Activated T-cell treated with anti-CD3 and anti-CD28 coated beads, Interleukin-2, amount 50 U/mL, for 4 hours (primary cell): ENCODE measurements around the gene NRG3. TPM values are rescaled to one million over a fixed set of nuclear protein-coding genes. Genes with fewer than 3 reads are reported as not detected.

Experiments used
- ATAC-seq, 2 donors: fragments of 200-7000 bp; cut with Tn5 transposase; one replicate each; pipeline ENCODE4 v1.10.0; 2021
- DNase-seq: peaks from one replicate; pipeline ENCODE4 v3.0.0-alpha.2; 2020
- H3K27me3 Mint-ChIP-seq: one replicate; pipeline ENCODE4 v1.8.0; 2021; ENCODE audit warnings: low read depth, mixed read lengths
- H3K36me3 Mint-ChIP-seq: one replicate; pipeline ENCODE4 v1.8.0; 2022; ENCODE audit warnings: mixed read lengths; ENCODE audit not compliant: insufficient read depth
- H3K4me1 Mint-ChIP-seq: one replicate; pipeline ENCODE4 v1.8.0; 2021; ENCODE audit warnings: low read depth, mixed read lengths
- H3K4me3 Mint-ChIP-seq: one replicate; pipeline ENCODE4 v1.8.0; 2021; ENCODE audit warnings: mild to moderate bottlenecking, moderate library complexity, mixed read lengths
- H3K9me3 Mint-ChIP-seq: one replicate; pipeline ENCODE4 v1.8.0; 2021; ENCODE audit warnings: mixed read lengths
- total RNA-seq, 3 donors: library from RNA; stranded (reverse); gene quantifications; one replicate each; pipeline ENCODE4 v1.2.1, GENCODE V29; 2021

Gene NRG3
- total RNA-seq, 3 donors from 2014 or later: not detected

GRCh38 chr10:82558014-82558607 is 683.1 kb downstream of the NRG3 start:
- H3K9me3 Mint-ChIP-seq: peaks cover 4% of the 10 kb centered on the region
- H3K4me1 Mint-ChIP-seq: no peaks in the 10 kb centered on the region
- H3K36me3 Mint-ChIP-seq: no peaks in the 10 kb centered on the region
- ATAC-seq (no peak), DNase-seq (no peak)
- no peak overlapping the region for H3K4me3 Mint-ChIP-seq
- H3K27me3 Mint-ChIP-seq: no peaks in the 10 kb centered on the region

DNA sequence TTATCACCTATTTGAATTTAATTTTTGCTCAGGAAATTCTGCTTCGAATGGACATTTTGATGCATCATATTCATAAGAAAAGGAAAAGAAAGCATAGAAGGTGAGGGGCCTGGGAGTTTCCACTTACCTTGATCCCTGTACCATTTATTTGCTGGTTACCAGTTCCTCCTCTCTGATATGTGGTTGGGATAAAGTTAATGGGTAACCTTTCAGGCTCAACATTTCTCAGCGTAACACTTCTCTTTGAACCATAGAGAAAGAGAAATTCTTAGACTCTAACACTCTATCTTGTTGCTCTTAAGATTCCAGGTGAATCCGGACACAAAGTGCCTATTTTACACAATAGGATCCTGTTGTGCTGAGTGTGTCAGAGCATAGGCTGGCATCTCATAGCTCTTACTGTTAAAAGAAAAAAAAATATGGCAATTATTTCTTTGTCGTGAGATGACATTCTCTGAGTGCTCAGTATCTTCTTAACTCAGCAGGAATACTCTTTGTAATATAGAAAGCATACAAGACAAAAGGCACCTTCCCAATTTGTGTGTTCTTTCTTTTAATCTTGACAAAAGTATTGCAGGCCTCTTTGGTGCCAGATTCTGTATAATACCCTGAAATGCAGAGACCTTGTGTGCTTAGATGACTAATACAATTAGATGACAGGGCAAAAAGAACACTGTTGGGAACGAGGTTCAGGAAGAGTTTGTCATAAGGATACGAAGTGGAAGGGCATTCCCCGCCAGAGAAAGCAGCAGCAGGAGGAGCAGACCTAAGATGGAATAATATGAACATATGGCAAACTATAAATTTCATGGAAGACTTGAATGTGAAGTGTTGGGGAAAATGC is 689.6 kb downstream of the NRG3 start:
- DNase-seq: no peak
- Mint-ChIP-seq H3K4me1 (no peaks in the 10 kb centered on the region), H3K36me3 (no peaks in the 10 kb centered on the region), H3K27me3 (no peaks in the 10 kb centered on the region), H3K4me3 (no peak overlapping the region), H3K9me3 (peaks cover 4% of the 10 kb centered on the region)
- no peak for ATAC-seq

GRCh38 chr10:82565197-82565575 is 690.2 kb downstream of the NRG3 start:
- DNase-seq: no peak
- H3K4me3 Mint-ChIP-seq: no peak overlapping the region
- no peaks in the 10 kb centered on the region for H3K36me3 Mint-ChIP-seq
- H3K9me3 Mint-ChIP-seq: peaks cover 4% of the 10 kb centered on the region
- H3K4me1 Mint-ChIP-seq: no peaks in the 10 kb centered on the region
- ATAC-seq: no peak
- H3K27me3 Mint-ChIP-seq: no peaks in the 10 kb centered on the region

DNA sequence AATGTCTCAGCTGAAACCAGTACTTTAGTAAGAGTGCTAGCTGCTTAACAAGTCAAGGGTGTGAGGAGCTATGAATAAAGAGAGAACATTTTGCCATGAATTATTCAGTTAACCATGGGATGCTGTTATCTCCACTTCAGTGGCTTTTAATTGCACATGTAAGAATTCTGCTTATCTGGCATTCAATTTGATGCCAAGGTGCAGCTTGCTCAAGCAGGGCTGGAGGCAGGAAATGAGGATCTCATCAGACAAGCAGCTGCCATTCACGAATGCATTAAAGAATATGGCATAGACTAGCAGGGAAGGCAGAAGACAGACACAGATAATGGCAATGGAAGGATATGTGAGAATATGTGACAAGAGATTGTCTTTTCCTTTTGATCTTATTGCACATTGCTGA is 697.8 kb downstream of the NRG3 start:
- no peaks in the 10 kb centered on the region for H3K36me3 Mint-ChIP-seq
- H3K9me3 Mint-ChIP-seq: peaks cover 4% of the 10 kb centered on the region
- no peaks in the 10 kb centered on the region for H3K4me1 Mint-ChIP-seq
- DNase-seq (no peak), ATAC-seq (no peak)
- no peaks in the 10 kb centered on the region for H3K27me3 Mint-ChIP-seq
- no peak overlapping the region for H3K4me3 Mint-ChIP-seq

DNA sequence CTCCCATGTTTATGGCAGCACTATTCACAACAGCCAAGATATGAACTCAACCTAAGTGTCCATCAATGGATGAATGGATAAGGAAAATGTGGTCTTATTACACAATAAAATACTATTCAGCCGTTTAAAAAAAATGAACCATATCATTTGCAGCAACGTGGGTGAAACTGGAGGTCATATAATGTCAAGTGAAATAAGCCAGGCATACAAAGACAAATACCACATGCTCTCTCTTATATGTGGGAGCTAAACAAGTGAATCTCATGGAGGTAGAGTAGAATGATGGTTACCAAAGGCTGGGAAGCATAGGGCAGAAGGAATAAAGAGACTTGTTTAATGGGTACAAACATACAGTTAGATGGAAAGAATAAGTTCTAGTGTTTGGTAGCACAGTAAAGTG is 699.1 kb downstream of the NRG3 start:
- Mint-ChIP-seq H3K4me1 (no peaks in the 10 kb centered on the region), H3K27me3 (no peaks in the 10 kb centered on the region), H3K4me3 (no peak overlapping the region), H3K9me3 (peaks cover 4% of the 10 kb centered on the region), H3K36me3 (no peaks in the 10 kb centered on the region)
- DNase-seq (no peak), ATAC-seq (no peak)

- no peaks in the 10 kb centered on the region for H3K4me1 Mint-ChIP-seq
- no peaks in the 10 kb centered on the region for H3K27me3 Mint-ChIP-seq
- H3K36me3 Mint-ChIP-seq: no peaks in the 10 kb centered on the region
- peaks cover 4% of the 10 kb centered on the region for H3K9me3 Mint-ChIP-seq
- ATAC-seq (no peak), DNase-seq (no peak)
- H3K4me3 Mint-ChIP-seq: no peak overlapping the region
Observed at GRCh38 chr10:82575318-82575717, 700.3 kb downstream of the NRG3 start.

DNA sequence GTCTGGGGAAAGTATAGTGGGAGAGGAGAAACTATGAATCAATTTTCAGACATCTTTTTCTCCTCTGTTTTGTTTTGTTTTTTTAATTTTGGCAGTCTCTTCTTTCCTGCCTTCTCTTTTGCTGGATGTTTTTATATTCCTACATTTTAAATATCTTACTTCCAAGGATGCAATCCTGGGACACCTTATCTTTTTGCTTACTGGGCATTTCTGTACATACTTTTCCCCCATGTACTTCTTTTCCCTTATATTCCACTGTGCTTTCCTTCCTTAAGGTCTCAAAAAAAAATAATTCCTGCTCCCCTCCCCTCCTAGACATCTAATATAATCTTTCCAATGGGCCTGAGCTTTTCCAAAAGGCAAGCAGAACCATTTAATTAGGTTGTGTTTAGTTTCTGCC is 701.1 kb downstream of the NRG3 start:
- no peaks in the 10 kb centered on the region for H3K27me3 Mint-ChIP-seq
- no peak for ATAC-seq
- no peak overlapping the region for H3K4me3 Mint-ChIP-seq
- H3K4me1 Mint-ChIP-seq: no peaks in the 10 kb centered on the region
- no peak for DNase-seq
- H3K9me3 Mint-ChIP-seq: peaks cover 4% of the 10 kb centered on the region
- H3K36me3 Mint-ChIP-seq: no peaks in the 10 kb centered on the region

DNA sequence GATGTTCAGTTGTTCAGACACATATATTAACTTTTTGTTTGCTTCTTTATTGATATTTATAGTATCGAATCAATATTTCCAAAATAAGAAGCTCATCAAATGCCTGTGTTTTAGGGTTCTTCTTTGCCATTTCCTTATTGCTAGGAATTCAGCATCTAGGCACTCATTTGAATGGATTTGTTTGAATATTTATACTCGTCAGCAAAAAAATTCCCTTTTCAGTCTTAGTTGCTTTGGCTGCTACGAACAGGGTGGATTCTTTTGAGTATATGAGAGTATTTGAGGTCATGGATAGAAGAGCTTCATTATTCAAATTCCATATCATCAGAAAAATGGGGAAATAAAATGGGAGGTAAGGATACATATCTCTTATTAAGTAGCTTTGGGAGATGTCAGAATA is 706.9 kb downstream of the NRG3 start:
- no peak for DNase-seq
- Mint-ChIP-seq H3K4me3 (no peak overlapping the region), H3K9me3 (no peaks in the 10 kb centered on the region), H3K36me3 (no peaks in the 10 kb centered on the region), H3K27me3 (no peaks in the 10 kb centered on the region), H3K4me1 (no peaks in the 10 kb centered on the region)
- ATAC-seq: no peak

DNA sequence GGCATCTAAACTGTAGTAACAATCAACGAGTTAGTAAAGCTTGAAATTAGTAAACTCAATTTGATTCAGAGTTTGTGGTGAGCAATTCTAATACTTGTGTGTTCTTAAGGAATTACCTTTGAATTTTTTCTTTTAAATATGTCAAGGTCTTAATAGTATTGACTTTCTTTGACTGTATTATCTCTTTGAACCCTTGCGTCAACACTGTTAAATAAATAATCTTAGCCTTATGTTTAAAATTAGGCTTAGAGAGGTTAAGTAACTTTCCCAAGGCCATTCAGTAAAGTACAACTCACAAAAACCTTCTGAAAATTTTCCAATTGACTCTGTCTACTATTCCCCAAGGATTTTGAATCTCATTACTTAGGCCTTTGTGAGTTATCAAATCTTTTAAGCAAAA is 716.4 kb downstream of the NRG3 start:
- Mint-ChIP-seq H3K27me3 (no peaks in the 10 kb centered on the region), H3K4me3 (no peak overlapping the region), H3K36me3 (no peaks in the 10 kb centered on the region), H3K9me3 (peaks cover 4% of the 10 kb centered on the region), H3K4me1 (no peaks in the 10 kb centered on the region)
- DNase-seq (no peak), ATAC-seq (no peak)

DNA sequence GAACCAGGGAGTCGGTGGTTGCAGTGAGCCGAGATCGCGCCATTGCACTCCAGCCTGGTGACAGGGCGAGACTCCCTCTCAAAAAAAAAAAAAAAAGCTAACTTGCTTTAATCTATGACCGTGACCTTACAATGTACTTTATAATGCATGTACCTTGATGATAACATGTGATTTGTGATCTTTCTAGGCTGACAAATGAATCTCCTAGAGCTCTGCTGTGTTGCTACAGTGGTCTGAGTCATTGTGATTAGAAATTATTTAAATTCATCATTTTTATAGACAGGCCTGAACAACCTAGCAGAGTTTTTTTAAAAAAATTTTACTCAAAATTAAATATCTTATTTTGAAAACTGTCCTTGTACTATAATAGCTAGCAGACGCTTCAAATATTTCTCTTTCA is 722.8 kb downstream of the NRG3 start:
- H3K9me3 Mint-ChIP-seq: peaks cover 6% of the 10 kb centered on the region
- no peak overlapping the region for H3K4me3 Mint-ChIP-seq
- no peaks in the 10 kb centered on the region for H3K4me1 Mint-ChIP-seq
- DNase-seq: no peak
- ATAC-seq: no peak
- H3K36me3 Mint-ChIP-seq: no peaks in the 10 kb centered on the region
- no peaks in the 10 kb centered on the region for H3K27me3 Mint-ChIP-seq

- DNase-seq: no peak
- ATAC-seq: no peak
- H3K9me3 Mint-ChIP-seq: peaks cover 8% of the 10 kb centered on the region
- no peaks in the 10 kb centered on the region for H3K27me3 Mint-ChIP-seq
- H3K4me3 Mint-ChIP-seq: no peak overlapping the region
- H3K4me1 Mint-ChIP-seq: no peaks in the 10 kb centered on the region
- no peaks in the 10 kb centered on the region for H3K36me3 Mint-ChIP-seq
Observed at GRCh38 chr10:82609845-82610244, 734.9 kb downstream of the NRG3 start.

DNA sequence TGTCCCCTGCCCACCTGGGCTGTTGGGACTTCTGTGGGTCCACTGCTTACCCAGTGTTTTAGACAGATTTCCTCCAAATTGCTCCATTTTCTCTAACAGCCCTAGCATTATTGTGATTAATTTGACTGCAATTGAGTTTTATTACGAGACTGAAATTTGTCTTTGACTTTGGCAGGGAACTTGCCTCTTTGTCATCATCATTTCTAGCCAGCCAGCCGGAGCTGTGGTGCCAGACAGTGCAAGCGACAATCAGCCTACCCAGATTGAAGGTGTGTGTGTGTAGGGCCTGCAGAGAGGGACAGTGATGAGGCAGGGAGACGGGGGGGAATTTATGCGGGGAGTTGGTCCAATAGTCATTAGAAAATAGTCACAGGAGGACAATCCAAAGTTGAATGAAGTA is 743.0 kb downstream of the NRG3 start:
- Mint-ChIP-seq H3K27me3 (no peaks in the 10 kb centered on the region), H3K36me3 (no peaks in the 10 kb centered on the region), H3K4me1 (no peaks in the 10 kb centered on the region), H3K9me3 (peaks cover 6% of the 10 kb centered on the region), H3K4me3 (no peak overlapping the region)
- ATAC-seq (no peak), DNase-seq (no peak)

- Mint-ChIP-seq H3K27me3 (no peaks in the 10 kb centered on the region), H3K36me3 (no peaks in the 10 kb centered on the region), H3K4me3 (no peak overlapping the region), H3K4me1 (no peaks in the 10 kb centered on the region), H3K9me3 (peaks cover 6% of the 10 kb centered on the region)
- DNase-seq: no peak
- no peak for ATAC-seq
Observed at GRCh38 chr10:82621680-82622079, 746.7 kb downstream of the NRG3 start.

- DNase-seq: no peak
- Mint-ChIP-seq H3K4me1 (no peaks in the 10 kb centered on the region), H3K4me3 (no peak overlapping the region), H3K36me3 (no peaks in the 10 kb centered on the region), H3K9me3 (peaks cover 6% of the 10 kb centered on the region), H3K27me3 (no peaks in the 10 kb centered on the region)
- no peak for ATAC-seq
Observed at GRCh38 chr10:82622479-82622878, 747.5 kb downstream of the NRG3 start.

DNA sequence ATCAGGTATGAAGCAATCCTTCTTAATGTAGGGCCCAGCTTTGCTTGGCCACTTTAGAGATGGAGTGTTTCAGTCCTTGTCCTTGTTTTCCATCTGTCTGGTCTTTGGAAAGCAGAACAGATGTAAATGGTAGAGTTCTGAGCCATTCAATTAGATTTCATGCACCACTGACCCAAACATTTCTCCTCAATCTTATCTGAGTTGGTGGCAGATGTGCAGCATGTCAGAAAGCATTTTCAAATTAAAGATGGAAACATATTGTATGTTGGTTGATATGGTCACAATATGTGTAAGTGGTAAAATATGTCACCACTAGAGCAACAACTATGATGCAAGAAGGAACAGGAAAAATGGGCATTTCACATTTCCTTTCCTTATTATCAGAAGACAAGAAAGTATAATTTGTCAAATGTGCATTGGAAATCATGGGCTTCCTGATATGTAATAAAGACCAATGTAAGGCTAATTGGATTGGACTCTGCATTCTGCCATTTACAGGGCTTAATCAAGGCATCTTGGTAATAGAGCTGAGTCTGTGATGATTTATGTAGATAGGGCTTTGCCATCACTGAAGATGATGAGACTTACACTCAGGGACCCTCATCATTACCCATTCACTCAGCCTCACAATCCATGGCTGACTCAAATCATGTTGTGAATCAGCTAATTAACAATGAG is 750.7 kb downstream of the NRG3 start:
- H3K36me3 Mint-ChIP-seq: no peaks in the 10 kb centered on the region
- no peaks in the 10 kb centered on the region for H3K27me3 Mint-ChIP-seq
- no peak for ATAC-seq
- H3K4me1 Mint-ChIP-seq: no peaks in the 10 kb centered on the region
- H3K9me3 Mint-ChIP-seq: no peaks in the 10 kb centered on the region
- no peak overlapping the region for H3K4me3 Mint-ChIP-seq
- DNase-seq: no peak
